Activated CD8-positive, alpha-beta T cell treated with anti-CD3 and anti-CD28 coated beads for 36 hours (primary cell): ENCODE results near the gene GPA33. TPM values are rescaled to one million over a fixed set of nuclear protein-coding genes. Genes with fewer than 3 reads are reported as not detected.
A peak's percentile ranks its signal among the peaks of the same experiment; 100 is the strongest.

Source experiments
- ATAC-seq: fragments of 200-7000 bp; cut with Tn5 transposase; one replicate; pipeline ENCODE4 v1.10.0; 2021; ENCODE audit warnings: mild to moderate bottlenecking, moderate library complexity
- CTCF ChIA-PET: fragments of 350-600 bp; sonication (Branson Sonifier 250); formaldehyde crosslinking; loops from one replicate; lab custom pipeline; 2021; ENCODE audit warnings: antibody characterized with exemption; lab: Charles Lee
- POLR2A ChIA-PET: fragments of 350-600 bp; sonication (Branson Sonifier 250); formaldehyde crosslinking; loops from one replicate; lab custom pipeline; 2021; ENCODE audit warnings: antibody characterized with exemption; lab: Charles Lee
- DNase-seq: peaks from one replicate; pipeline ENCODE4 v3.0.0-alpha.2; 2020
- H3K27ac Mint-ChIP-seq: one replicate; pipeline ENCODE4 v1.8.0; 2021; ENCODE audit warnings: mild to moderate bottlenecking, mixed read lengths
- H3K27me3 Mint-ChIP-seq: one replicate; pipeline ENCODE4 v1.8.0; 2021; ENCODE audit warnings: mixed read lengths
- H3K36me3 Mint-ChIP-seq: one replicate; pipeline ENCODE4 v1.8.0; 2021; ENCODE audit warnings: low read depth, mixed read lengths
- H3K4me1 Mint-ChIP-seq: one replicate; pipeline ENCODE4 v1.8.0; 2021; ENCODE audit warnings: low read depth, mixed read lengths
- H3K4me3 Mint-ChIP-seq: one replicate; pipeline ENCODE4 v1.8.0; 2021; ENCODE audit warnings: mild to moderate bottlenecking, moderate library complexity, mixed read lengths
- H3K9me3 Mint-ChIP-seq: one replicate; pipeline ENCODE4 v1.8.0; 2021; ENCODE audit warnings: mixed read lengths
- CTCF ChIP-seq: fragments of 200-600 bp; IDR thresholded peaks from one replicate; pipeline ENCODE4 v1.8.0; 2022; ENCODE audit warnings: antibody characterized with exemption, mild to moderate bottlenecking
- intact Hi-C: fragments of 100-400 bp; cut with micrococcal nuclease; formaldehyde crosslinking; loops from one replicate; pipeline ENCODE4 v1.10.0; 2022
- total RNA-seq, 2 experiments: library from RNA; stranded (reverse); gene quantifications; one replicate each; pipeline ENCODE4 v1.2.3, GENCODE V29; 2021

The GPA33 gene
- total RNA-seq, 2 experiments from 2014 or later, result 0.25 TPM; not detected in 1

DNA sequence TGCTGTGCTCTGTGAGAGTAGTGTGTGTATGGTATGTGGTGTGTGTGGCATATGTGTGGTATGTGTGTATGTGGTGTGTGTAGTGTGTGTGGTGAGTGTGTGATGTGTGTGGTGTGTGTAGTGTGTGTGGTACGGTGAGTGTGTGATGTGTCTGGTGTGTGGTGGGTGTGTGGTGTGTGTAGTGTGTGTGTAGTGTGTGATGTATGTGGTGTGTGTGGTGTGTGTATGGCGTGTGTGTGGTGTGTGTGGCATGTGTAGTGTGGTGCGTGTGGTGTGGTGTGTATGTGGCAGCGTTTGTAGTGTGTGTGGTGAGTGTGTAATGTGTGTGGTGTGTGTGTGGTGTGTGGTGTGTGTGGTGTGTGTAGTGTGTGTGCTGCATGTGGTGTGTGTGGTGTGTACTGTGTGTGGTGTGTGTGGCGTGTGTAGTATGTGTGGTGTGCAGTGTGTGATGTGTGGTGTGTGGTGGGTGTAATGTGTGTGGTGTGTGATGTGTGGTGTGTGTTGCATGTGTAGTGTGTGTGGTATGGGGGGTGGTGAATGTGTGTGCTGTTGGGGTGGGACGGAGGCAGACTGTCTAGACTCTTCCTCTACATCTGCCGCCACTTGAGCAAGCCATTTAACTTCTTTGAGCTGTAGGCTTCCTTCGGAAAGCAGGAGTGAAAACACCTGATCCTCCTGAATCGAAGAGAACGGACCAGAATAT lies 33.5 kb downstream of the GPA33 start:
- TF ChIP-seq CTCF, result no peak
- no peak overlapping the region for H3K27ac Mint-ChIP-seq
- POLR2A ChIA-PET, result interaction anchor here (1.0 to 1.4 kb wide), 2 partner anchors 9 to 146 kb away, joined by 3 to 4 read pairs; no protein-coding TSS in a partner anchor
- ATAC-seq (peak; percentile 27), DNase-seq (no peak)
- intact Hi-C loops, result loop anchor here (5.0 kb wide), 1 partner anchor 84 kb away; no protein-coding TSS in a partner anchor
- CTCF ChIA-PET, result interaction anchor here (0.8 to 18.6 kb wide), 14 partner anchors 10 to 180 kb away, joined by 3 to 863 read pairs (median 22); partner anchors contain the start of genes ILDR2 and TADA1
- H3K36me3 Mint-ChIP-seq, result no peaks in the 10 kb centered on the region
- no peak overlapping the region for H3K4me3 Mint-ChIP-seq
- peaks cover 7% of the 10 kb centered on the region for H3K4me1 Mint-ChIP-seq
- no peaks in the 10 kb centered on the region for H3K9me3 Mint-ChIP-seq
- no peaks in the 10 kb centered on the region for H3K27me3 Mint-ChIP-seq

DNA sequence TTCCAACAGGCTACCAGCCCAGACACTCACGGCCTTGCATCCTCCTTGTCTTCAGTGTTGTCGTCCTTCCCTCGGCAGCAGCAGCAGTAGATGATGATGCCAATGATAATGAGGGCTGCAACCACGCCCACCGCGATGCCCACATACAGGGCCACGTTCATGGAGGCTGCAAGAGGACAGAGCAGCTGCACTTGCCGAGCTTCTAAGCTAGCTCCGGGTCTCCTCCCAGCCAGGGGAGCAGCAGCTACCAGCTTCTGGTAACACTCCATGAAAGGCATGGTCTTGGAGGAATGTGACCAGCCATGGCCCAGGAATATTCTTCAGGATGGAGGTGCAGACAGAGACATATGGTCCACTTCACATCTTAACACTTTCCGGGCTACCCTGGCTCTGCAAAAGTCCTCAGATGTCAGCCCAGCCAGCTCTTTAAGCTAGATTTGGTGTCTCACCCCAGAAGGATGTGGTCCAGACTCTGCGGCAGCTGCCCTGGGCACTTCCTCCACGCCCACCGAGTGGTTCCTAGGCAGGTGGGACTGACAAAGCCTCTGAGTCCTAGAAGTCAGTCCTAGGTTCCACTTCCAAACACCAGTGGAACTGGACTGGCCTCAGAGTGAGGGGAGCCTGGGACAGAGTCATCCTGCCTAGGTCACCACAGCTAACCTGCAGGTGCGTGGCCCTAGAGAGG lies 35.1 kb downstream of the GPA33 start:
- intact Hi-C loops, result loop anchor here (5.0 kb wide), 1 partner anchor 83 kb away; no protein-coding TSS in a partner anchor
- Mint-ChIP-seq H3K36me3 (no peaks in the 10 kb centered on the region), H3K4me3 (no peak overlapping the region), H3K27me3 (no peaks in the 10 kb centered on the region), H3K27ac (no peak overlapping the region), H3K9me3 (no peaks in the 10 kb centered on the region), H3K4me1 (peaks cover 7% of the 10 kb centered on the region)
- DNase-seq (no peak), ATAC-seq (no peak)
- TF ChIP-seq CTCF, result no peak
- ChIA-PET POLR2A (interaction anchor here (0.7 kb wide), 1 partner anchor 81 kb away, joined by 3 read pairs; no protein-coding TSS in a partner anchor), CTCF (interaction anchor here (5.9 to 18.6 kb wide), 2 partner anchors 11 to 147 kb away, joined by 36 to 863 read pairs; no protein-coding TSS in a partner anchor)

DNA sequence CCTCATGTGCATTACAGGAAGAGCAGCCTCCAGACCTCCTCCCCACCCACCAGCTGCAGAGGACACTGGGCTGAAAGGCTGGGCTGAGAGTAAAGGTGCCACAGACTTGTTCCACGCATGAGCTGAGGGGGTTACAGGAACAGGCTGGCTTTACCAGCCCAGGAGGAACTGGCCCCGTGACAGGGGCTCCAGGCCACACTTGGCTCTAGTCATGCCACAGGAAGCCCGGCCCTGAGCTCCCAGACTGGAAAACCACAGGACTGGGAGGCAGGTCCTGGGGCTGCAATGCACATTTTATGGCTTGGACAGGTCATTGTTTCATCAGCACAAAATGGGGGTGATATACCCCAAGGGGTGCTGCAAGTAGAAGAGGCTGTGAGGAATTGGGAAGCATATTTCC lies 35.6 kb downstream of the GPA33 start:
- no peaks in the 10 kb centered on the region for H3K9me3 Mint-ChIP-seq
- intact Hi-C loops, result no loop called here
- ATAC-seq (no peak), DNase-seq (no peak)
- H3K27me3 Mint-ChIP-seq, result no peaks in the 10 kb centered on the region
- TF ChIP-seq CTCF, result no peak
- ChIA-PET CTCF (interaction anchor here (5.9 to 18.6 kb wide), 2 partner anchors 11 to 146 kb away, joined by 36 to 863 read pairs; no protein-coding TSS in a partner anchor), POLR2A (interaction anchor here (0.7 to 1.4 kb wide), 3 partner anchors 11 to 144 kb away, joined by 3 to 4 read pairs (median 3); no protein-coding TSS in a partner anchor)
- no peaks in the 10 kb centered on the region for H3K36me3 Mint-ChIP-seq
- no peak overlapping the region for H3K27ac Mint-ChIP-seq
- peaks cover 7% of the 10 kb centered on the region for H3K4me1 Mint-ChIP-seq
- H3K4me3 Mint-ChIP-seq, result no peak overlapping the region

- Mint-ChIP-seq H3K4me1 (no peaks in the 10 kb centered on the region), H3K4me3 (no peak overlapping the region), H3K27ac (no peak overlapping the region), H3K27me3 (no peaks in the 10 kb centered on the region), H3K9me3 (no peaks in the 10 kb centered on the region), H3K36me3 (no peaks in the 10 kb centered on the region)
- intact Hi-C loops, result no loop called here
- no peak for TF ChIP-seq CTCF
- ChIA-PET POLR2A (interaction anchor here (1.8 kb wide), 1 partner anchor 8 kb away, joined by 4 read pairs; no protein-coding TSS in a partner anchor), CTCF (interaction anchor here (1.2 to 18.6 kb wide), 4 partner anchors 40 to 144 kb away, joined by 3 to 863 read pairs (median 4); no protein-coding TSS in a partner anchor)
- ATAC-seq (no peak), DNase-seq (no peak)
Measured at GRCh38 chr1:167052389-167052788, 37.8 kb downstream of the GPA33 start.
